Glomerular visceral epithelial cell (primary cell): Measurements from ENCODE around the gene NDUFAF8.
"Not testable (repeated sequence)": the region's sequence is repeated elsewhere in the genome, so short reads cannot be mapped to it uniquely, and the experiment has no call there.

ENCODE experiments used
- DNase-seq: peaks from one replicate; pipeline ENCODE4 v3.0.0-alpha.2; 2016; ENCODE audit errors: extremely low spot score

The NDUFAF8 gene

GRCh38 chr17:81222906-81223761 is 16.0 kb upstream of the NDUFAF8 start, which contains the start of gene CEP131:
CEP131 (minus strand) TSS chr17:81222965; CDS start chr17:81220056, 2,909 bp downstream.
- DNase-seq, result peak; percentile 99

GRCh38 chr17:81223762-81224130 is 15.4 kb upstream of the NDUFAF8 start:
- DNase-seq, result no peak

- DNase-seq, result not testable (repeated sequence)
Observed at GRCh38 chr17:81227630-81228029, 11.5 kb upstream of the NDUFAF8 start.

GRCh38 chr17:81228420-81228819 is 10.7 kb upstream of the NDUFAF8 start:
- no peak for DNase-seq

GRCh38 chr17:81228834-81229665 is 10.1 kb upstream of the NDUFAF8 start:
- no peak for DNase-seq

- no peak for DNase-seq
Observed at GRCh38 chr17:81229666-81229920, 9.5 kb upstream of the NDUFAF8 start.

GRCh38 chr17:81230043-81230820 is 8.9 kb upstream of the NDUFAF8 start:
- no peak for DNase-seq

- DNase-seq, result no peak
Observed at GRCh38 chr17:81231121-81231645, 7.9 kb upstream of the NDUFAF8 start.

GRCh38 chr17:81231766-81232581 is 7.1 kb upstream of the NDUFAF8 start:
- DNase-seq, result no peak

GRCh38 chr17:81232616-81233241 is 6.4 kb upstream of the NDUFAF8 start:
- DNase-seq, result no peak

- DNase-seq, result no peak
Observed at GRCh38 chr17:81233316-81233715, 5.8 kb upstream of the NDUFAF8 start.

GRCh38 chr17:81233811-81234505 is 5.2 kb upstream of the NDUFAF8 start:
- no peak for DNase-seq

- DNase-seq, result no peak
Observed at GRCh38 chr17:81234506-81234855, 4.6 kb upstream of the NDUFAF8 start.

- no peak for DNase-seq
Observed at GRCh38 chr17:81234940-81235821, 3.9 kb upstream of the NDUFAF8 start.

GRCh38 chr17:81235822-81236740 is 3.0 kb upstream of the NDUFAF8 start:
- no peak for DNase-seq

- no peak for DNase-seq
Observed at GRCh38 chr17:81236784-81237183, 2.3 kb upstream of the NDUFAF8 start.

- no peak for DNase-seq
Observed at GRCh38 chr17:81237591-81238489, 1.3 kb upstream of the NDUFAF8 start.
